SK-N-MC (cell line): ENCODE results near the gene SLC35F1.

ENCODE experiments used
- EZH2 ChIP-seq: fragments of 200-600 bp; sonication (generic); IDR thresholded peaks from one replicate; pipeline ENCODE4 v1.6.1; 2017; ENCODE audit warnings: antibody characterized with exemption
- FOXP2 ChIP-seq: optimal IDR thresholded peaks from 2 replicates; pipeline ENCODE3; 2011; ENCODE audit warnings: mild to moderate bottlenecking, moderate library complexity; ENCODE audit not compliant: insufficient read depth; ENCODE audit errors: extremely low read length, control extremely low read depth
- POLR2AphosphoS5 ChIP-seq: IDR thresholded peaks from 2 replicates; pipeline ENCODE4 v1.6.1; 2012; ENCODE audit warnings: mild to moderate bottlenecking, low read depth, low read length, borderline replicate concordance

GRCh38 chr6:118260833-118261232, 353.8 kb downstream of the SLC35F1 start:
- TF ChIP-seq POLR2AphosphoS5 (no peak), EZH2 (no peak), FOXP2 (no peak)
